ENCODE measurements around the gene UBALD2.
"Not testable (repeated sequence)": the region's sequence is repeated elsewhere in the genome, so short reads cannot be mapped to it uniquely, and the experiment has no call there.

The UBALD2 gene

DNA sequence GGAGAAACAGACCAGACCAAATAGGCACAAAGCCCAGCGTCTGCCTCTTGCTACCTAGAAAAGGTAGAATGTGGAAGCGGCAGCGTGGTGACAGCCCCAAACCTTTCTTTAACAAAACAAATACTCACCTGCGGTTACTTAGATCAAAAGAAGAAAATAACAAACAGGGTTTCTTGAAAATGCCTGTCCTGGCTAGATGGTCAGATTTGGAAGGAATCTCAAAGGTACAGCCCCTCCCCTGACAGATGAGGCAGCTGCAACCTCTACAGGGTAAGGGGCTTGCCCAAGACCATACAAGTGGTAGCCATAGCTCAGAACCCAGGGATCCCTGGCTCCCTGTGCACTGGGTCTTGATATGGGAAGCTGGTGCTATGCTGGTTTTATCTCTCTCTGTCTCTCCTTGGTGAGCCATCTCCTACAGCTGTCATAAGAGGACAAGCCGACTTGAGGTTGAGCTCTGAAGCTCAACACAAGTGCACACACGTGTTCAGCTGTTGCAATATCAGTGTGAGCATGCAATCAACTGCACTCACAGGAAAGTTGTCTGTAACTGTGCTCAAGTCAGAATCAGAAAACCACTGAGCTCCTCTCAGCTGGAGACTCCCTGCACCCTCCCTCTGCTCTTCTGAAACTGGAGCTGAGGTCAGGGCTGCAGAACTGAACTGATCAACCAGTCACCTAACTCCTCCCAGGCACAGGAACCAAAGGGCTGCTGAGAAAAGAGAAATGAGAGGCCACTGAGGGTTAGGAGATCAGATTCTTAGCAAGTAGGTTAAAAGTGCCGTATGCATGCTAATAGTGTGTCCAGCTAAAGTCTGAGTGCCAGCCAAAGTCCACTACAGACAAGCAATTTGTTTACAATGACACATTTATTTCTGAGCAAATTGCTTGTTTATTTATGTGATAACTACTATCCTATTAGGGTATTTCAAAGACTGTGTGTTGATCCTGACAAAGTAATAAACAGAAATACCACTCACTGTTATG, 18.8 kb upstream of the UBALD2 start:
- no peak for DNase-seq (ENCODE audit: low read depth)

GRCh38 chr17:76247304-76247703, 17.8 kb upstream of the UBALD2 start:
- no peak for DNase-seq (ENCODE audit: low read depth)

- no peak for DNase-seq (ENCODE audit: low read depth)
These were observed 16.9 kb upstream of the UBALD2 start for GRCh38 chr17:76248013-76248782.

DNA sequence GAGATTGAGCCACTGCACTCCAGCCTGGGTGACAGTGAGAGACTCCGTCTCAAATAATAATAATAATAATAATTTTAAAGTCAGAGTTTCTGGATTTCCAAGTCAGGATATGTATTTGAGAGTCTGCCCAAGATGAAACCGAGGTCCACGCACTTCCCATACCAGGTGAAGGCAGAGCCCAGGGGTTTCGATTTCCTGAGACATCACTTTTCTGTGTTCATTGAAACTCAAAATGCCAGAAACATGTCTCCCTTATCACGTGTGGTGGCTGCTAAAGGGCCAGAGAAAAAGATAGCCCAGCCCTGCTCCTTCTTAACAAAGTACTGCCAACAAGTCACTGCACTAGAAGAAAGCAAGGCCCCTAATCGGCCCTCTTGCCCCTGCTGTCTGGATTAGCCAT, 15.0 kb upstream of the UBALD2 start:
- DNase-seq (ENCODE audit: low read depth) = no peak

- DNase-seq (ENCODE audit: low read depth) = no peak
These were observed 13.6 kb upstream of the UBALD2 start for GRCh38 chr17:76251478-76252039.

DNA sequence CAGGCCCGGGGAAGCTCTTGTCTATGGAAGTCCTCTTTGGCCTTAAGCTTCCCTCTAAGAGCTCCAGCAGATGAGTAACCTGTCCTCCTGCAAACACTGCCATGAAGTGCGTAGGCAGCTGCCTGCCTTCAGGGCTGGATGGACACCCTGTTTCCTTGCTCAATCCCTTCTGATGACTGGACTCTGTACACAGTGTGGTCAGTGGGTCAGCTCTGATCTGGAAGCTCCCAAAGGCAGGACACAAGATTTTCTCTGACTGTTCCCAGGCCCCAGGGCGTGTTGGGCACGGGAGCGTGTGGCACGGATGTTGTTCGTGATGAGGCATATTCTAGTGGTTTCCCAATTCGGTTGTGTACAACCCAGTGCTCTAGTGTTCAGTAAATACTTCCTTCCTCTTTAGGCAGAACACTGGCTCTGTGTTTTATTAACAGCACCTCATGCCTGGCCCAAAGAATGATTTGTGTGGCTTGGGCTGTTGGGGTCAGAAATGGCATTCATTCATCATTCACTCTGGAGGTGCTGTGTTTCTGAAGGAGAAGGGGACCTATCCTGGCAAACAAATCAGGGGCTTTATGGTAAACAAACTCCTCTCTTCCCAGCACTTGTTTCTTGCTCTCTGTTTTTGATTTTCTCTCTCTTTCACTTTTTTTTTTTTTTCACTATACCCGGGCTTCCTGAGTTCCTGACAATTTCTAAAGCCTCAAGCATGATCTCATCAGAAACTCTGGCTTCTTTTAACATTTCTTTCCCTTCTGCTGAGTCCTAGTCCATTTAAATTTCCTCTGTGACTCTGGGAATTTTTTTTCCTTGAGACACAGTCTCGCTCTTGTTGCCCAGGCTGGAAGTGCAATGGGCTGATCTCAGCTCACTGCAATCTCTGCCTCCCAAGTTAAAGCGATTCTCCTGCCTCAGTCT, 12.9 kb upstream of the UBALD2 start:
- no peak for DNase-seq (ENCODE audit: low read depth)

GRCh38 chr17:76252967-76253766, 12.0 kb upstream of the UBALD2 start:
- not testable (repeated sequence) for DNase-seq (ENCODE audit: low read depth)

DNA sequence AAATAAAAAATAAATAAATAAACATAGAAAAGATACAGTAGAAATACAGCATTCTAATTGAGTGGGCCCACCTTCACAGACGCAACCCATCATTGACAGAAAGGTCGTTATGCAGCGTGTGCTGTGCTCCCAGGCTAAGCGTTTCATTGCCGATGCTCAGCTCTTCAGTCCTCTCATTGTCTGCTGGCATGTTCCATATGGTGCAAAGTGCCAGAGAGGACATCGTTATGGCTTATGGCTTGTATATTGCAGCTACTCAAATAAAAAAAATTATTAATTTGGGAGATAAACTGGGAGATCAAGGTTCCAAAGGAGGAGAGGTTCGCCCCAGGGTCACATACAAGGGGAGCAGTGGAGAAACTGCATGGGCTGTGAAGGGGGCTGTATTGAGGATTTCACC, 11.3 kb upstream of the UBALD2 start:
- DNase-seq (ENCODE audit: low read depth) = no peak

DNA sequence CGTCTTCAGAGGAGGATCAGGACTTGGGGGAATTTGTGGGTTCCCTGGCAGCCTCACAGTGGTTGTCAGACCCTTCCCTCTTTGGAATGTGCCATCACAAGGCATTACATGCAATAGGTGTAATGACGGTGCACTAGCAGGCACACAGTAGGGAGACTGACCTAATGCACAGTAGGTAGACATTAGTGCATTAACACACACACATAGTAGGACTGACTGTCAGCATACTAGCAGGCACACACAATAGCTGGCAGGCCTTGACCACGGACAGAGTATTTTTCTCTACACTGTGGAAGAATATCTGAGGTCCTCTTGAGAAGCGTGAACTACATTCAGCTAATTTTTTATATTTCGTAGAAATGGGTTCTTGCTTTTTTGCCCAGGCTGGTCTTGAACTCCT, 10.9 kb upstream of the UBALD2 start:
- no peak for DNase-seq (ENCODE audit: low read depth)

GRCh38 chr17:76255801-76256429, 9.2 kb upstream of the UBALD2 start:
- no peak for DNase-seq (ENCODE audit: low read depth)

DNA sequence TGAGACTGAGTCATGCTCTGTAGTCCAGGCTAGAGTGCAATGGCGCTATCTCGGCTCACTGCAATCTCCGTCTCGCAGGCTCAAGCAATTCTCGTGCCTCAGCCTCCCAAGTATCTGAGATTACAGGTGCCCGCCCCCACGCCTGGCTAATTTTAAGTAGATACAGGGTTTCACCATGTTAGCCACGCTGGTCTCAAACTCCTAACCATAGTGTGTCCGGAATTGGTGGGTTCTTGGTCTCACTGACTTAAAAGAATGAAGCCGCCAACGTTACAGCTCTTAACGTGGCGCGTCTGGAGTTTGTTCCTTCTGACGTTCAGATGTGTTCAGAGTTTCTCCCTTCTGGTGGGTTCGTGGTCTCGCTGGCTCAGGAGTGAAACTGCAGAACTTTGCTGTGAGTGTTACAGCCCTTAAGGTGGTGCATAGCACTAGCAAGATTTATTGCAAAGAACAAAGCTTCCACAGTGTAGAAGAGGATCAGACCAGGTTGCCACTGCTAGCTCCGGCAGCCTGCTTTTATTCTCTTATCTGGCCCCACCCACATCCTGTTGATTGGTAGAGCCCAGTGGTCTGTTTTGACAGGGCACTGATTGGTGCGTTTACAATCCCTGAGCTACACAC, 8.6 kb upstream of the UBALD2 start:
- not testable (repeated sequence) for DNase-seq (ENCODE audit: low read depth)

GRCh38 chr17:76260220-76260619, 4.9 kb upstream of the UBALD2 start:
- no peak for DNase-seq (ENCODE audit: low read depth)

DNA sequence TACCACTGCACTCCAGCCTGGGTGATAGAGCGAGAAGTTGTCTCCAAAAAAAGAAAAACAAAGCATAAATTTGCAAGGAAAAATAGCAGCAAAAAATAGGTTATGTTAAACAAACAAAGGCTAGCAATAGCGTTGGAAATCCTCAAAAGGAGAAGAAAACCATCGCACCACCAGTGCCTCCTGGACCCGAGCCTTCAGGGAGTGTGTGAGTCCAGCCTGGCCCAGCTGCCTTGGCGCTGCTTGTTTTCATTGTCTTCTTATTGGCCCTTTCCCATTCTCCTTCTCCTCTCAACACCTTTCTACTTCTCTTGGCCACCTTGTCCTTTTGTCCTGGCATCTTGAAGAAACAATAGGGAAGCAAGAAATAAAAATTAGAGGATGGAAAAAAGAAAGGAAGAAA, 4.5 kb upstream of the UBALD2 start:
- no peak for DNase-seq (ENCODE audit: low read depth)

- no peak for DNase-seq (ENCODE audit: low read depth)
These were observed 3.5 kb upstream of the UBALD2 start for GRCh38 chr17:76261421-76262215.

GRCh38 chr17:76262732-76263344, 2.3 kb upstream of the UBALD2 start:
- DNase-seq (ENCODE audit: low read depth) = no peak

DNA sequence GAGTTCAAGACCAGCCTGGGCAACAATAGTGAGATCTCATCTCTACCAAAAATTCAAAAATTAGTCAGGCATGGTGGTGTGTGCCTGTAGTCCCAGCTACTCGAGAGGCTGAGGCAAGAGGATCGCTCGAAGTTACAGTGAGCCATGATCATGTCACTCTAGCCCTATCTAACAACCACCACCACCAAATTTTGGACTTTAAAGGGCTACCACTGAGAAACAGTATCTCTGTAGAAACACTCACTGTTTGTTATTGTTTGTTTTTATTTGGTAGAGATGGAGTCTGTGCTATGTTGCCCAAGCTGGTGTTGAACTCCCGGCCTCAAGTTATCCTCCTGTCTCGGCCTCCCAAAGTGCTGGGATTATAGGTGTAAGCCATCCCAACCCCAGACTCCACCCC, 1.3 kb upstream of the UBALD2 start:
- DNase-seq (ENCODE audit: low read depth) = no peak

DNA sequence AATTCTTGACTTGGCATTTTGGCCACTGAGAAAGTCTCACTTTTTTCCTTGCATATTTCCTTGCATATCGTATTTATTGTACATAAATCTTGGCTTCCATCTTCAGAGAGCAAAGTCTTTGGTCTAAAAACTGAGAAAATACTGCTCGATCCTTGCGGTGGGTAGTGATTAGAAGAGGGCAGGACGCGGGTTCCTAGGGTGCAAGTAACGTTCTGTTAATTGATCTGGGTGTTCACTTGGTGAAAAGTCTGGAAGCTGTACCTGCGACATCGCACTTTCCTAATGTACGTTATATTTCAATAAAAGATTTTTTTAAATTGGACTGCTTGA, 758 bp upstream of the UBALD2 start:
- DNase-seq (ENCODE audit: low read depth) = no peak

DNA sequence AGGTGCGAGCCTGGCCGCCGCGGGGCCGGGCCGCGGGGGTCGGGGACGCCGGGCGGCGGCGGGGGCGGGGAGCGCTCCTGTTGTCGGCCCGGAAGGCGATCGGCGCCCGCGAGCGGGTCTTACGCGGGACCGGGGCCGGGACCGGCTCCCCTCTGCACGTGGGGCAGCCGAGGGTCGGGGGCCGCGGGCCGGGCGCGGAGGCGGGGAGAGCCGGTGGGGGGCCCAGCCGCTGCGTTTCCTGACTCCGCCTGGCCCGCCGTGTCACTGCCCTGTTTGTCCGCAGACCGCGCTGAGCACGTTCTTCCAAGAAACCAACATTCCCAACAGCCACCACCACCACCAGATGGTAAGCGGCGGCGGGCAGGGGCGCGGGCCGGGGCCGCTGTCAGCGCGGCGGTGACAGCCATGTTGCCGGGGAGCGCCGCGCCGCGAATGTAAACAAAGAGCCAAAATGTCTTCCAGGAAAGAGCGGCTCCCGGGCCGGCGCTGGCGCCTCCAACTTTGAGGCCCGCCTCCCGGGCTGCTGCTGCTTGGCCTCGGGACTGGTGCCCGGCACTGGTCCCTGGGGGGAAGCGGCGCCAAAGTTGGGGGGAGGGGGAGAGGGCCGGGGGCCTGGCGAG, 586 bp downstream of the UBALD2 start:
- peak; percentile 51 for DNase-seq (ENCODE audit: low read depth)

Measured in activated T-helper 9 cell treated with anti-CD3 and anti-CD28 coated beads, Interleukin-2, amount 50 U/mL, for 16 hours (primary cell).